ENCODE measurements around the gene NEK9.

DNA sequence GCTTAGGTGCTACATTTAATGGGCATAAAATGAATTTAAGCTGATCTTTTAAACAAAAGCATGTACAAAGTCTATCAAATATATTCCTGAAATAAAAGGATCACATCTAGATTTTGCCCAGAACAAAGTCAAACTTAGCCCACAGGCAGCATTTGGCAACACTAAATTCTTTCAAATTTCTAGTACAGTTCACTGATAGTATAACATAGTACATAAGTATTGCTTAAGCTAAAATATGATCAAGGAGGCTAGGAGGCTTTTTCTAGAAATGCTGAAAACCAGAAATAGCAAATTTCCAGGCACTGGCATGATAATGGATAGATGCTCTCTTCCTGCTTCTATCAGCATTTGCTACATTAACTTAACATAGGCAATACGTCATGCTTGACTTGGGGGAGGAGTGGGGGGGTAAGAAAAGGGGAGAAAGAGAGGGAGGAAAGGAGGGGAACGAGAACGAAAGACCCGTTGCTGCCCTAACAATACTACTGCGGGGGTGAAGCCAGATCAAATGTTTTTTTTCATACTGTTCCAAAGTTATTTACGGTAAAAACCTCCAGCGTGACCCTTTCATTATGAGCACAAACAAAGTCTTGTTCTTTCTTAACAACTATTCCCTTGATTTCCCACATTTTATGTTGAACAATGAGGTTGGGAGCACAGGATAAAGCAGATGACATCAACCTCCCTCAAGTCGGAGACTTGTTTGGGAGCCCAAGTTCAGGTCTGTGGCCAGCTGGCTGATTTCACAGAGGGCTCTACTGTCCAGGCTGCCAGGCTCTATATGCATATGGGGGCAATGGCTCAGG, 38.9 kb upstream of the NEK9 start:
- TF ChIP-seq OSR1 (CRISPR knock-in tag; IDR thresholded peaks at IDR 0.05) = no peak
- no peak for TF ChIP-seq CSDC2 (CRISPR knock-in tag; IDR thresholded peaks at IDR 0.05)

Measured in SK-N-SH treated with all-trans-retinoic acid at 6 μM for 48 hours (cell line).